Raji (cell line): ENCODE results near the gene IFI27L2.
A peak's percentile ranks its signal among the peaks of the same experiment; 100 is the strongest.

Source experiments
- POLR2A ChIP-seq: IDR thresholded peaks from 2 replicates; pipeline ENCODE4 v1.6.1; 2011; ENCODE audit warnings: low read depth, low read length, control low read depth; ENCODE audit not compliant: insufficient read depth

IFI27L2 gene

GRCh38 chr14:94129111-94129757 lies at the start of gene IFI27L2:
Gene IFI27L2 (minus strand): TSS chr14:94129604. CDS start chr14:94129564, 40 bp downstream.
- peak; percentile 36; the same call in 1 of the 2 replicates for TF ChIP-seq POLR2A

- TF ChIP-seq POLR2A, result no peak
Measured at GRCh38 chr14:94177806-94178205, 48.4 kb upstream of the IFI27L2 start.

- TF ChIP-seq POLR2A, result no peak
Measured at GRCh38 chr14:94176808-94177207, 47.4 kb upstream of the IFI27L2 start.

- TF ChIP-seq POLR2A, result no peak
Measured at GRCh38 chr14:94175747-94176146, 46.3 kb upstream of the IFI27L2 start.

- TF ChIP-seq POLR2A, result no peak
Measured at GRCh38 chr14:94175011-94175745, 45.8 kb upstream of the IFI27L2 start.

- TF ChIP-seq POLR2A, result no peak
Measured at GRCh38 chr14:94174604-94175010, 45.2 kb upstream of the IFI27L2 start.

GRCh38 chr14:94173885-94174603 lies 44.6 kb upstream of the IFI27L2 start, which contains the start of gene PPP4R4:
Gene PPP4R4 (plus strand): TSS chr14:94174322. CDS start chr14:94174466, 144 bp downstream.
- TF ChIP-seq POLR2A, result peak; percentile 41

- no peak for TF ChIP-seq POLR2A
Measured at GRCh38 chr14:94173471-94173884, 44.1 kb upstream of the IFI27L2 start.

GRCh38 chr14:94172545-94172944 lies 43.1 kb upstream of the IFI27L2 start:
- no peak for TF ChIP-seq POLR2A

GRCh38 chr14:94171208-94171607 lies 41.8 kb upstream of the IFI27L2 start:
- TF ChIP-seq POLR2A, result no peak

- no peak for TF ChIP-seq POLR2A
Measured at GRCh38 chr14:94170136-94170535, 40.7 kb upstream of the IFI27L2 start.

- TF ChIP-seq POLR2A, result no peak
Measured at GRCh38 chr14:94165744-94166143, 36.3 kb upstream of the IFI27L2 start.

GRCh38 chr14:94164685-94165431 lies 35.5 kb upstream of the IFI27L2 start:
- no peak for TF ChIP-seq POLR2A

- TF ChIP-seq POLR2A, result no peak
Measured at GRCh38 chr14:94163796-94164195, 34.4 kb upstream of the IFI27L2 start.

GRCh38 chr14:94162466-94162865 lies 33.1 kb upstream of the IFI27L2 start:
- no peak for TF ChIP-seq POLR2A
